SK-N-DZ (cell line): Measurements from ENCODE around the gene GMIP.
"Not testable (repeated sequence)": the region's sequence is repeated elsewhere in the genome, so short reads cannot be mapped to it uniquely, and the experiment has no call there.

Source experiments
- DNase-seq: peaks from one replicate; pipeline ENCODE4 v3.0.0-alpha.2; 2015; ENCODE audit warnings: low spot score

The GMIP gene

DNA sequence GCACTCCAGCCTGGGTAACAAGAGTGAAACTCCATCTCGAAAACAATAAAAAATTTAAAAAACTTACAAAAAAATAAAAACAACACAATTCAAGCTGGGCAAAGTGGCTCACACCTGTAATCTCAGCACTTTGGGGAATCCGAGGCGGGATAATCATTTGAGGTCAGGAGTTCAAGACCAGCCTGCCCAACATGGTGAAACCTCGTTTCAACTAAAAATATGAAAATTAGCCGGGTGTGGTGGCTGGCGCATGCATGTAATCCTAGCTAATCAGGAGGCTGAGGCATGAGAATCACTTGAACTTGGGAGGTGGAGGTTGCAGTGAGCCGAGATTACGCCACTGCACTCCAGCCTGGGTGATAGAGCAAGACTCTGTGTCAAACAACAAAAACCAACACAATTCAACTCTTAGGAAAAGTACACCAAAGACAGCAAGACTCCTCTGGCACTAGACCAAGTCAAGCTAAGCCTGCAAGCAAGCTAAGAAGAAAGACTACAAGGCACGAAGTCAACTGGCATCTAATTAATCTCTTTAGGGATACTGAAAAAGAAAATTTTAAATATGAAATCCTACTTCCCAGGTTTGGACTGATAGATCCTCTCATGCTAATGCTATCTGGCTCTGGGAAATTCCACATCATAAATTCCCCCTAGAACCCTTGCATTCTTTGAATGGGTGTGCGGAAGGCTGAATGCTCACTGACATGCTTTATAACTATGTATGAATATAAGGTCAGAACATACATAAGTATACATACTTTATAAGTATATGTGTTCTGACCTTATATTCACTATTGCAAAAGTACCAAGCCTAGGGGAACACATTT is 32.9 kb downstream of the GMIP start:
- DNase-seq: no peak

DNA sequence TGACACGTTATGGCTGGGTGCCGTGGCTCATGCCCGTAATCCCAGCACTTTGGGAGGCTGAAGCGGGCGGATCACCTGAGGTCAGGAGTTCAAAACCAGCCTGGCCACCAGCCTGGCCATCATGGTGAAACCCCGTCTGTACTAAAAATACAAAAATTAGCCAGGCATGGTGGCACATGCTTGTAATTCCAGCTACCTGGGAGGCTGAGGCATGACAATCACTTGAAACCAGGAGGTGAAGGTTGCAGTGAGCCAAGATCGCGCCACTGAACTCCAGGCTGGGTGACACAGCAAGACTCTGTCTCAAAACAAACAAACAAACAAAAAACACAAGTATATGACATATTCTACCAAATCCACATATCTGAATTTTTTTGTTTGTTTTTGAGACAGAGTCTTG is 36.8 kb downstream of the GMIP start:
- DNase-seq: not testable (repeated sequence)

DNA sequence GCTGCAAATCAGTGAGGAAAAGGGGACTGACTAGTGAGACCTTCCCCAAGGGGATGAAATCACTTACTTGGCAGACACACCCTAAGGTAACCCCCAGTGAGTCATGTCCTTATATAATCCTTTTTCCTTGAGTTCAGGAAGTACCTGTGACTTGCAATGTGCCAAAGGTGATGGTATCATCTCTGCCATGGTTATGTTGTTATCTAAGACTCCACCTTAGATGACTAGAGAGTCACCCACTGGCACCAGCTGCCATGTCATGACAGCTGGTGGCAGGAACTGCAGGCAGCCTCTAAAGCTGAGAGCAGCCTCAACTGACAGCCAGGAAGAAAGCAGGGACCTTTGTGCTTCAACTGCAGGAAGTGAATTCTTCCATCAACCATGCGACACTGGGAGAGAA is 37.4 kb downstream of the GMIP start:
- DNase-seq: no peak

- no peak for DNase-seq
These were observed 40.6 kb downstream of the GMIP start for GRCh38 chr19:19602713-19603324.

- DNase-seq: no peak
These were observed 41.2 kb downstream of the GMIP start for GRCh38 chr19:19602136-19602712.

DNA sequence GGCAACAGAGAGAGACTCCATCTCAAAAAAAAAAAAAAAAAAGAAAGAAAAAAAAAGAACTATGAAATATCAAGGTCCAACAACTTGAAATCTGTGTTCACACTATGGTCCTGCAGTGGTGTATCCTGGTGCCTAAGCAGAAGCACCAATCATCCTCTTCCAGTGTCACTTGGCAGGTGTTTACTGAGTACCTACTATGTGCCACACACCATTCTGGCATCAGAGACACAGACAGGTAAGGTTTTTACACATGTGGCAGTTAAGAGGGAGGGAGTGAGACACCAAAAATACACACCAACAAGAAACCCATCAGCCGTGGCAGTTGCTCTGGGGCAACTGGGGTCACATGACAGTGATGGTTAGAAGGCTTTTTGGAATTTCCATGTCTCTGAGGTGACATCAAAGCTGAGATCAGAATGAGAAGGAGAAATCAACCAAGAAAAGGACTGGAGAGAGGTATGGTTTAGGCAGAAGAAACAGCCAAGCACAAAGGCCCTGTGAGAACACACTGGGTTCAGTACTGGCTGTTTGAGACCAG is 42.6 kb downstream of the GMIP start:
- DNase-seq: no peak

DNA sequence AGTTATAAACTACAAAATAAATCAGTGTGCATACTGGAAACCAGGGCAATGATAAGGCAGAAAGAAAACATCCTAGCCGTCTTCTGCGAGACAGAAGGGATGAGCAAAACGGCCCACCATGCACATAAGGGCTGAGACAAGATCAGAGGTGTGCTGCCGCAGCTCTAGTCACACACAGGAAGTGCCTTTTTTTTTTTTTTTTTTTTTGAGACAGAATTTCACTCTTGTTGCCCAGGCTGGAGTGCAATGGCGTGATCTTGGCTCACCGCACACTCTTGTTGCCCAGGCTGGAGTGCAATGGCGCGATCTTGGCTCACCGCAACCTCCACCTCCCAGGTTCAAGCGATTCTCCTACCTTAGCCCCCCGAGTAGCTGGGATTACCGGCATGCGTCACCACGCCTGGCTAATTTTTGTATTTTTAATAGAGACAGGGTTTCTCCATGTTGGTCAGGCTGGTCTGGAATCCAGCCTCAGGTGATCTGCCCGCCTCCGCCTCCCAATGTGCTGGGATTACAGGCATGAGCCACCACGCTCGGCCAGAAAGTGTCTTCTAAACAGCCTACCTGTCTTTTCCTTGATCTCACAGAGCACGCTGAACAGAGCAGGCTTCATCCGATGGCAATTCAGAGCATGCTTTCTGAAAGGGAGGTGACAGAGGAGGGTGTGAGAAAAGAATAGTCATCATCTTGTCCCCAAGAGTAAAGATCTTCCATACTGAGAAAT is 44.6 kb downstream of the GMIP start:
- not testable (repeated sequence) for DNase-seq

DNA sequence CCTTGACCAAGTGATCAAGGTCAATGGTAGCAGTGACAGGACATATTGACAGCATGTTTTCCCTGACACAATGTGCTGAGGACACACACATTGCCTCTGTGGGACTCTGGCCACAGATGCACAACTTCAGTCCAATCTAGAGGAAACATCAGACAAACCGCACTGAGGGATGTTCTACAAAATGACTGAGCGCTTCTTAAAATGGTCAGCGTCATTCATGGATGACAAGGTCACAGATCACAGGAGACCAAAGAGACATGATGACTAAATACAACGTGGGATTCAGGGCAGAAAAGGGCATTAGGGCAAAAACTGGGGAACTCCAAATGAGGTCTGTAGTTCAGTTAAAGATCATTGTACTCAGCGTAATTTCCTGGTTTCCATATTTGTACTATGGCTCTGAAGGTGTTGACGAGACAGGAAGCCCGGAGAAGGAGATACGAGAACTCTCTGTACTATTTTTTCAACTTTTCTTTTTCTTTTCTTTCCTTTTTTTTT is 45.6 kb downstream of the GMIP start:
- DNase-seq: no peak

DNA sequence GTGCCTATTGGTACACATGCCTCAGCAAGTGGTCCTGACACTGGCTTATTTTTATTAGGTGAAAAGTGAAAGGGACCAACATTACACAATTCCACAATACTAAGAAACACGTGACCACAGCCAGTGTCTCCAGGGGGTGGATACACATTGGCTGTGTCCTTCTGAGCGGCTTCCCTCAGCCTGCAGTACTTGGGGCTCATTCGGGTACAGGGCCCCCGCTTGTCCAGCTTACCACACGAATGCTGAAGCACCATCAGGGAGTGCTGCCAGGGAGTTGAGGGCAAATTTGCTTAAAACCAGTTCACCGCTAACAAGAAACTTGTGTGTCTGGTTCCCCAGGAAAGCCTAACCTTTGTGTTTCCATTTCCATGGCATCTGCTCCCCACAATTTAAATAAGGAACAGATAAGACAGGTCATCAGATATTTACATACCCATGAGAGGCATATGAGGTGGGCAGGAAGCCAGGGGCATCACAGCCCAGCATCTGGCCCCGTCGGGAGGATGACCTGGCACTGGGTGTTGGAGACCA is 48.2 kb downstream of the GMIP start:
- DNase-seq: no peak

GRCh38 chr19:19594381-19594780 is 49.1 kb downstream of the GMIP start:
- no peak for DNase-seq

GRCh38 chr19:19592690-19593089 is 50.8 kb downstream of the GMIP start:
- DNase-seq: no peak

GRCh38 chr19:19591133-19591825 is 52.2 kb downstream of the GMIP start:
- DNase-seq: no peak

DNA sequence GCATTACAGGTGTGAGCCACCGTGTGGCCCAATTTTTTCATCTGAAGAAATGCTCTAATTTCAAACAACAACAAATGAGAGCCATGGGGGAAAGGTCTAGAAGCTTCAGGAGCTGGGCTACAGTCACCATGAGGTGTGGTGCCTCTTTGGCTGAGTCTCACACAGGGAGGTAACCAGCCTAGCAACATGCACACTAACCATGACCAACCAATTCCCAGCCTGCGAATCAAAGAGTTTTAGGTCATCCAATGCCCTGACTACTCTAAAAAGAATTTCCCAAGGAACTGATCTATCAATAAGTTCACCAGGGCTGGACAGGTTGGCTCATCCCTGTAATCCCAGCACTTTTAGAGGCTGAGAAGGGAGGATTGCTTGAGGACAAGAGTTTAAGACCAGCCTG is 54.9 kb downstream of the GMIP start:
- DNase-seq: no peak

DNA sequence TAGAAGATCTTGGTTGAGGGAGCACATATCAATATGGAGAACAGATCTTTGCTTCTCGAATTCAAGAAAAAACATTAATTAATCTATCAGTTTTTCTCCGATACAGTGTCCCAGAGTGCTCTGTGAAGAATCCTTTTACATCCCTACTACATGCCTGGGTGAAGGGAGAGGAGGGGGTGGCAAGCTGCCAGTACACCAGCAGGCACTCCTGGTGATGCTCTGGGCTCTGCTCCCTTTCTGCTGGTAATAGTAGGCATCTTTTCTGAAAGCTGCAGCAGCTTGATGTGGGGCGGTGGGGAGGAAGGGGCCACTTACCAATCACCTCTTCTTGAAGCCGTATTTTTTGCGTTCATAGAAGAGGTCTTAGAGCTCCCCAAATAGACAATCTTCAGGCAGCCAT is 55.7 kb downstream of the GMIP start:
- DNase-seq: no peak

DNA sequence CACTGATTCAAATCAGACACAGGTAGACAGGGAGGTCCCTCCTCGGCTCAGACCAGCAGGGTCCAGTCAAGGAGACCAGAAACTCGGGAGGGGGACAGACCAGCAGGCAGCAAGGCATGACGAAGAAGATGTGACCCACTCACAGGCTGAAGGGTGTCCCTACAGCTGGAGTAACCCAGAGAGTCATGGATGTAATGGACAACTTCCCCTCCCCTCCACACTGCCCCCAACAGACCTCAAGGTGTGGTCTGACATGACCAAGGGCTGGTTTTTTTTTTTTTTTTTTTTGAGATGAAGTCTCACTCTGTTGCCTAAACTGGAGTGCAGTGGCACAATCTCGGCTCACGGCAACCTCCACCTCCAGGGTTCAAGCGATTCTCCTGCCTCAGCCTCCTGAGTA is 59.1 kb downstream of the GMIP start:
- DNase-seq: no peak

- no peak for DNase-seq
These were observed 61.0 kb downstream of the GMIP start for GRCh38 chr19:19582471-19582870.

GRCh38 chr19:19581391-19581790 is 62.1 kb downstream of the GMIP start:
- DNase-seq: no peak

DNA sequence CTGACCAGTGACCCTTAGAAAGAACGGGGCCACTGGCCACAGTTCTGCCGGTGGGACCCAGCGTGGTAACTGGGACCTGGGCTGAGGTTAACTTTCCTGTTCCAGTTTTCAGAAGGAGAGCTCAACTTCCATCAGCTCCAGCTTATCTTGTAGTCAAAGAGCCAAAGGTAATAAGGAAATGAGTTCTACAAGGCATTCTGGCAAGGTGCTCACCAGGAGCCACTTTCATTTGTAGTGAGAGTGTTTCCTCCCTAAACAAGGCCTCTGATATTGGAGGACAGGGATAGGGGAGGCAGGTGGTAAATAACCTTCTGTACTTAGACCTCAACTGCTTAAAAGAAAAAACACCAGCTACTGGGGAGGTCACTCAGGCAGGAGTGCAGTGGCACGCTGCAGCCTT is 63.0 kb downstream of the GMIP start:
- DNase-seq: no peak

DNA sequence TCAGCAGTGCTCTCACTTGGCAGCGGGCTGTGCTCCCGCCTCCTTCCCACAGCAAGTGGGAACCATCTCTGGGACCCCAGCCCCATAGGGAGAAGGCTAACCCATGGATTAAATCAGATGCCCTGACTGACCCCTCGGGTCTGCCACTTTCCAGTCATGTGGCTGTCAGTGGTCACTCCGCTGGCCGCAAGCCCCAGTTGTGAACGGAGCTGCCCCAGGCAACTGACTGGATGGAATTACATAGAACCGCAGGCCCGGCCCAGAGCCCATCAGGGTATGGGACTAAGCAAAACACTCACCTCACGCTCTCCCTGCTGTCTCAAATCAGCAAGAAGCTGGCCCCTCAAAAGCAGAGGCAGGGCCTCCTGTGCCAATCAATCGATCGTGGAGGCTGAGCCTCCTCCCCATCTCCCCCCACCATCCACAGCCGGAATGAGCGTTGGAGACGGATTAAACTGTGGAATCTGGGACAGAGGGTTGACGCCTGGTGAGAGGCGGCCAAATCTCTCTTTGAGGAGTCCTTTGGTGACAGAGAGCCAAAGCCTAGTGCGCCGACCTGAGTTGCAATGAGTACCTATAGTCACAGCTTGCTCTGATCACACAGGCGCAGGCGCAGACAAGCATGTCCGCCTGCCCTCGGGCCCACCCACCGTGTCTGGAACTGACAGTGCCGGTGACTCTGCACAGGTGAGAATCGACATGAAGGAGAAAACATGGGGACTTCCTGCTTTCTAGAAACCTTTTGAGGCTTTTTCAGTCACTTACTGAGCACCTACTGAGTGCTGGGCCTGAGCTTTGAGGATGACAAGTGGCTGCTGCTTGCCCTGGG is 63.7 kb downstream of the GMIP start:
- DNase-seq: no peak
